ENCODE results near the gene MRPL40.
A peak's percentile ranks its signal among the peaks of the same experiment; 100 is the strongest.

MRPL40 gene

DNA sequence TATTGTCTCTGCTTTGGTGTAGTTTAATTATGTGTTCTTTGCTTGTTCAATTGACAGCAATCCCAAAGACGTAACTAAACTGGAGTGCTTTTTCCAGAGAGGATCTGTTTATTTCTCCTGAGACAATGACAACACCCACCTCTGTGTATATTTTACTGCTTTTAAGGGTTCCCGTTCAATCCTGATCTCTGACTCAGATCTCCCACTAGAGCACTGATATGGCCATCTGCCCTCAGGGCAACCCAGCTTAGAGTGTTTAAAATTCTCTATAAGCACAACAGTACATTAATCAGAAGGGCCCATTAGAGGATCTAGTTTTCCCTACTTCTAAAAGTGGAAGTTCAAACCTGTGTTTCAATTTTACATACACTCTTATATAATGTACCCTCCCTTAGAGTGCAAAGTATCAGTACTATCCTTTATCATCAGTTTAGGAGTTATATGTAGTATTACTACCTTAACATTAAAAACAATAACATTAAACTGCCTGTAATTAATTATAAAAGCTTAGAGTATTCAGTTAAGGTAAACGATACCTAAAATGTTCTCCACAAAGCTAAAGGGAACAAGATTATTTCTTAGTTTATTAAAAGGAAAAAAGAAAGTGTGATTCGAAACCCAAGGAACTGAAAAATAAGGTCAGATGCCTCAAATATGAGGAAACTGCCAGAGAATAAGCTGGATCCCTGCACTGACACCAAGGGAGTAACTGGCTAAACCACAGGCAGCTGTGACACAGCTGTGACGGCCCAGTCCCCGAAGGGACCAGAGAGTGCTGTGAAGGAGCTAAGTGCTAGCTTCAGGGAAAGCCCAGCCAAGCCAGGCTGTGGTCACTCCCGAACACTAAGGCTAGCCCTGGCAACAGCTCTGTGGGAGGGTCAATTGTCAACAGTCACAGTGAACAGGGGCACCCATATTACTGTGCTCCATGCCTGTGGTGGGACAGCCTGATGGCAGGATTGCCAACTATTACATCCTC lies 31.4 kb downstream of the MRPL40 start:
- no peak for DNase-seq (ENCODE audit: low spot score)

DNA sequence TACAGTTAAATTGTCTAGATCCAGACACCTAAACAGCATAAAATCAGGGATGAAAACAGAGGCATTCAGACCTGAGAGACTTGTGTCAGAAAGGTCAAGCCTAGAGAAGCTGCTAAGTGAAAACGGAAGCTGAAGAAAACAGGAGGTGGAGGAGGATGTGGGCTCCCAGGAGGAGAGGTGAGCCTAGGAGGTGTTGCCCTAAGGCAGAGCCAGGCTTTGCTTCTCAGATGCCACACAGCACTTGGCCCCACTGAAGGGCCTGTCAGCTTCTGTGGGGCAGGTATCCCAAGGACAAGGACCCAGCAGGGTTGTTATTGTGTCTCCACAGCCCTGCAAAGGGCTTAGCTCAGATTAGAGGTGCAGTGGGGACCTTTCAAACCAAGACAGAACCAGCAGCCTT lies 32.2 kb downstream of the MRPL40 start:
- DNase-seq (ENCODE audit: low spot score) = no peak

DNA sequence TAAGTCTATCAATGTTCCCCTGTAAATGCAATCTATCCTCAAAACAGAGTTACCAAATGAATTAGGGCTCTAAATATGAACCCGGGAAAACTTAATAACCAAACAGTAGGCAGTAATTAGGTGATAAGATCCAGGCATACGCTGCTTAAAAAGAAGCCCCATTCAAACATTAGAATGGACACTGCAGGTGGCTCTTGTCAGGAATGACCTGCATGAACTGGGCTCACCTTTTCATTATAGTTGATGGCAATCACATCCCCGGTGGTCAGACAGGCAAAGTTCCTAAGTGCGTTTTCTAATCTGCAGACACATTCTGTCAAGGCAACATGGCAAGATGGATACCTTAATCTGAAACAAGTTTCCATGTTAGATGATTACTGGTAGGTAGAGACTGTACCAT lies 32.6 kb downstream of the MRPL40 start:
- DNase-seq (ENCODE audit: low spot score) = no peak

DNA sequence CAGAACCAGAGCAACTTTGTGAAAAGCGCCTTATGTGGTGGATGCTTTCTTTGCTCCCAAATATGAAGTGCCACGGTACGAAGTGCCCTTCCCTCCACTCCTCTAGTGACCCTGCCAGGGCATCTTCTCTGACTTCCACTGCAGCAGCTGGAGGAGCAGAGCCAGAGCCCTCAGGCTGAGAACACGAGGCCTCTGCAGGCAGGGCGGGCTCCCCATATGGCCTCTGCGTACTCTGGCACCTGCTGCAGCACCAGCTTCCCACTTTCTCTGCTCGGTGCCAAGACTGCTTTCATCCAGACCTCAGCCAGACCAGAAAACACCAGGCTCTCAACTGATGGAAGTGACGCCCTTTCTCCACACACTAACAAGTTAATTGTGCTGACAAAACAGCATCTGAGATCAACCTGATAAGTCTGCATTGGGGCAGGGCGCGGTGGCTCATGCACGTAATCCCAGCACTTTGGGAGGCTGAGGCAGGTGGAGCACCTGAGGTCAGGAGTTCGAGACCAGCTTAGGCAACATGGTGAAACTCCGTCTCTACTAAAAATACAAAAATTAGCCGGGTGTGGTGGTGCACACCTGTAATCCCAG lies 33.9 kb downstream of the MRPL40 start:
- DNase-seq (ENCODE audit: low spot score) = no peak

DNA sequence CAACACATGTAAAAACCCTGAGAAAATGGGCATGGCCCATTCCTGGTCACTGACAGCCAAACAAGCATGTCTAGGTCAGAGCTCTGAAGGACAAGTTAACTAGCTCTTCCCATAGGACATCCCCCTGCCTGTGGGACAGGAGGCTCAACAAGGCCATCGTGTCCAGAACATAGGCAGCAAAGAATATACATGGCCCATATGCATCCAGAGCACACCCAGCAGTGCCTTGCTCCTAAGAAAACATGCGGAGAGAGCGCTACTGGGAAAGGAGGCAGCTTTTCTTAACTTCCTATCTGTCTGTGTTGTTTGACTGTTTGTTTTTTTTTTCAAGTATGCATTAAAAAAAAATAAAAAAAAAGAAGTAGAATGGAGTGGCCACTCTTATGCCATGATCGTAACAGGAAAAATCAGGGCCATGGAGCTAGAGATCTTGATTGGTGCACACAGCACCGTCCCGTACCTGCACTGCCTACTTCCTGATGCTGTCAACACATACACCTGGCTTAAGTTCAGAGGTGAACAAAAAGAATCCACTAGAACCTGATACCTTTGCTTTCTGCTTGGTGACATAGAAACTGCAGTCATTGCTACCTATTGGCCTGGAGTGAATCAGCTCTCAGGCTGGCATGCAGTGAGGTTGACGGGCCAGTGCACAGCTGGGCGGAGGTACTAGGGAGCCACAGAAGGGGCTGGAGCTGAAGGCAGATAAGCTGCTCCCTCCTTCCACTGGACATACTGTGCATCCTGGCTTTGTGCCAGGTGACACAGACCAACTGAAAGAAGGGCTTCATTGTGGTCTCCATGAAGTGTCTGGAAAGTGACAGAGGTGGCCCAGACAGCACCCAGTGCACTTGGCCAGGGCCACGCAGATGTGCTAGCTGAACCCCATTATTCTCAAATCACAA lies 34.8 kb downstream of the MRPL40 start:
- DNase-seq (ENCODE audit: low spot score) = no peak

DNA sequence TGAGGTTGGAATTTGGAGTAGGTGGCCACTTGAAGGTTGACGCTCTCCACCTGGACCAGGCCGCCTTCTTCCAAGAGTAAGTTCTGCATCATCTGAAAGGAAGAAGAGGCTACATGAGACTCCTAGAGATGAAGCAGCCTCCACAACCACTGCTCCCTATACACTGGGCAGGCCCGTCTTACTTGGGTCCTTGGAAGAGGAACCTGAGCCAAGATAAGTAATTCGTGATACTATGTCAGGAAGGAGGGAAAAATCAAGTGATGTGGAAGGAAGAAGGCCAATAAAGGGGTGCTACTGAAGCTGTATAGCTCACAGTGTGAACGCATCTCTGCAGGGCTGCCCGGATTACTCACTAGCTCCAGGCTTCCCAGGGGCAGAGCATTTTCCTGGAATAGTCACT lies 35.6 kb downstream of the MRPL40 start:
- DNase-seq (ENCODE audit: low spot score) = no peak

DNA sequence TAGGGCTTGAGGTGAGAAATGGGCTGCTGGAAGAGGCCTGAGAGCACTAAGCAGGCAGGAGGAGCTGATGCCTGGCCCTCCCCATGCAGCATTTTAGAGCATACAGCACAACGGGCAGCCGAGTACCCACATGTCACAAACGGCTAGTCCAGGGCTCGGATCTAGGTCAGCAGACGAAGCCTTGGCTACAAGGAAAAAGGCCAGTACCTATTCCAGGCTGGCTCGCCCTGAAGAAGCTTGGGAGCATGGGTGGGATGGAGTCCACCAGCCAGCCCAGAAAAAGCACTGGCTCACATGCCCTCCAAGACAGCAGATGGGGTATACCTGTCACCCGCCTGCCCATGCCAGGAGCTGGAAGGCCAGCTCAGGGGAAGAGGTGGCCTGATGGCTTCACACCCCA lies 37.1 kb downstream of the MRPL40 start:
- DNase-seq (ENCODE audit: low spot score) = no peak

DNA sequence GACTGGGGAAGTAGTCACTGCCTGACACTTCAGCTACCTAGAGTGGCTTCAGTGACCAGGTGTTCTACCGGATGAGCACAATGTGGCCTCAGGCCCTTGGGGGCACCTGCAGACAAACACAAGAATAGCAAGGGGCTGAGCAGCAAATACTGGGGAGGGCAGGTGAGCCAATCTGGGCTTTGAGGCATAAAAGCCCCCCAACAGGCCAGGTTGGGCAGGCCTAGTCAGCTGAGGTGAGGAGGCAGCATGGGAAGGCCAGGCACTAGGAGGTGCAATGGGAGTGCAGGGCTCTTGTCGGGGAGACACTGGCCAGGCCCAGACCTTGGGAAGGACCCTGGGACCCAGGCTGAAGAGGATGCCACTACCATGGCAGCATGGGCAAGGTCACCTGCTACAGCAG lies 37.7 kb downstream of the MRPL40 start:
- DNase-seq (ENCODE audit: low spot score) = no peak

DNA sequence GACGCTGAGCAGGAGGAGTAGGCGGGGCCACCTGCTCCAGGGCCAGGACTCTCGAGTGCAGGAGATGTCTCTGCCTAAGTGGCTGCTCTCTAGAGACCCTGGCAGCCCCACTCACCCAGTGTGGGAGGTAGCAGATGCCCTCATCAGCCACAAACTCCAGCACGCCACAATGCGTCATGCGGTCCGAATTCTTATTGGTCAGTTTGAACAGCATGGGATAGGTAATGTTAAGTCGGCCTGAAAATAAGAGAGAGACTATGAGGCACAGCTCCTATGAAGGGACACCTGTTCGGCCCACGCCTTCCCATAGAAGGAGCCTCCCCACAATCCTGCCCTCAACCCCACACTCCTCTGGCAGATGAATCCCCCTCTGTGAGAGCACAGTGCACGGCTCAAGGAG lies 39.2 kb downstream of the MRPL40 start:
- DNase-seq (ENCODE audit: low spot score) = no peak

DNA sequence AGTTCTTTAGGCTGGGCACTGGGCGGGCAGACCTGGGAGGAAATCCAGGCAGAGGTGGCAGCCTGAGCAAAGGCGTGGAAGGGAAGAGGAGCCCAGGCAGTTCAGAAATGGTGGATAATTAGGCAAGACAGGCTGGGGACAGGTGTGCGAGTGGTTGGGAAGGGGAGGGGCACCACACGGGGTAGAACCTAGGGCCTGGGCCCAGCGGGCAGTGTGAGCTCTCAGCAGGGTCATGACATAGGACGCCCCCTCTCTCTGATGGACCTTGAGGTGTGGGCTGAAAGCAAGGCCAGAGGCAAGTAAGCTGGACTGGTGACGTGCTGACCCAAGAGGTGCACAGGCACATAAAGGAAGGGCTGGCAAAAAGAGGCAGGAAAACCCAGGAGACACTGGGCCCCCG lies 39.9 kb downstream of the MRPL40 start:
- DNase-seq (ENCODE audit: low spot score) = no peak

DNA sequence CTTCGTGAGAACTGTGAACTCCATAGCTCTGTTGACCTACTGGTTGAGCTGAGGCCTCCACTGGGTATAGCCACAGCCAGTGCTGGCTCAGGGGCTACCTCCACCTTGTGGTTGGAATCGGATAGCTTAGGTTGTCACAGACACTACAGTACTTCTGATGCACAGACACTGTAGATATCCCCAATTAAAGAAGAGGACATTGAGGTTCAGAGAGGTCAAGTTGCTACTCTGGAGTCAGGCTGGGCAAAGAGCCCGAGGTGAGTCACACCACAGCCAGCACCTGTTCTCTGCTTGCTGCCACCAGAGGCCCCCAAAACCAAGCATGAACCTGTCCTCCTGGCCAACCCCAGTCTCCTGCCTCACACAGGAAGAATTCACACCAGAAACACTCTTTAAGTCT lies 41.2 kb downstream of the MRPL40 start:
- peak; percentile 27 for DNase-seq (ENCODE audit: low spot score)

DNA sequence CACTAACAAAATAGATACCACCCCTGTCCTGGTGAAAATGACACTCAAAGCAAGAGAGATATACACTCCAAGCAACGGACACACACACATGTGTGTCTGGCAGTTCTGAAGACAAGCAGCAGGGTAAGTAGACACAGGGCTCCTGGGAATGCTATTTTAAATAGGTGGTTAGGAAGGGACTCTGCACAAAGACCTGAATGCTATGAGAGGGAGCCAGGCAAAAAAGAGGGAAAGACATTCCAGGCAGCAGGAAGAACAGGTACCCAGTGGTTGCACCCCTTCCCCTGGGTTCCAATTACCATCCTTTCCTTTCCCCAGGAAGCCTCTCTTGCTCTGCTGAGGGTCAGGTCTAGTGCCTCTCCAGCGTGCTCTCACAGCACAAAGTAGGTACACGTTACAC lies 43.7 kb downstream of the MRPL40 start:
- DNase-seq (ENCODE audit: low spot score) = no peak

DNA sequence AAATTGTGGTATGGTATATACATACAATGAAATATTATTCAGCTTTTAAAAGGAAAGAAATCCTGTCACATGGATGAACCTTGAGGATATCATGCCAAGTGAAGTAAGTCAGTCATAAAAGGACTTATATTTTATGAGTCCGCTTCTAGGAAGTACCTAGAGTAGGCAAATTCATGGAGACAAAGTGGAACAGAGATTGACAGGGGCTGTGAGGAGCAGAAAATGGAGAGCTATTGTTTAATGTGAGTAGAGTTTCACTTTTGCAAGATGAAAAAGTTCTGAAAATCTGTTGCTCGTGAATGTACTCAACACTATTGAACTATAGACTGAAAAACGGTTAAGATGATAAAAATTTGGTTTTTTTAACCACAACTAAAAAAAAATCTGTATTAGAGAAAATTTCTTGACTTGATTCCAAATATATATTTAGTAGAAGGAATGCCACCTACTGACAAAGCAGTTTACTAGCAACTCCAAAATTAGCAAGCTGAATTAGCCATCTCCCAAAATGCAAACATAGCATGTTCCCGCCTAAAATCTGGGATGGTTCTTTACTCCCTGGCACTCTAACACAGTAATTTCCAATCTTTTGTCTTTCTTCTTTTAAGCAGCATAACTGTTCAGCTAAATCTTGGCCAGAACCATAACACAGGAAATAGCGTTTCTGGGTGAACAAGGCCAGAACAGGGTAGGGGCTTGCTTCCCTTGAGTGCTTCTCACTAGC lies 45.1 kb downstream of the MRPL40 start:
- peak; percentile 63 for DNase-seq (ENCODE audit: low spot score)

DNA sequence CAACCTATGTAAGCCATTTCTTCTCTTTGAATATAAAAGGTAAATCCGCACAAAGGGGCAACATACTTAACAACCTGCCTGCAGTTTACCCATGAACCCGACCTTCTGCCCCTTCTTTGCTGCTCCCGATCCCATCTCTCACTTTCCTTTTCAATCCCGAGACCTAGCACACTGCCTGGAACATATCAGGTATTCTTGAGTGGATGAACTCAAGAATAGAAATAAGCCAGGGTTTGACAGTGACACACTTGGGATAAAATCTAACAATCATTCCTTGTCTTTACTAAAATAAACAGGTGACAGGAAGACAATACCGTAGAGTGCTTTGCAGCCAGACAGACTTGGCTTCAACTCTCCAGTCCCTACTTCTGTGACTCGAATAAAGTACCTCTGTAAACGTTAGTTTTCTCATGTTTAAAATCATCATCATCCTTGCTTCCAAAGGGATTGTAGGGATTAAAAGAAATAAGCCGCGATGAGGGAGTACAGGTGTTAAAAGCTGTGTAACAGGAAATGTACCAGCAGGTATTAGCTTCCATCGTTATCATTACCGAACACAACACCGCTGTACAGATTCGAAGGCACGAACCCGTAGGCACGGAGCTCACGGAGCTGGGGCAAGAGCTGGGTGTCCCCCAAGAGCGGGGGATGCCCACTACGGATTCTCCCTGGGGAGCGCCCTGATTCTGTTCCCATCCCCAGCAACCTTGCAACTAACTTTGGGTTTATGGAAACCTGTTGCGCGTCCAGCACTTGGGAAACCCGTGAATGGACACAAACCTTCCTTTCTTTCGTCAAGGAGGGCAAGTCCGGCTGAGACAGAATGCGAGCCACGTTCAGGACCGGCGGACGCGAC lies 45.9 kb downstream of the MRPL40 start:
- DNase-seq (ENCODE audit: low spot score) = peak; percentile 57

DNA sequence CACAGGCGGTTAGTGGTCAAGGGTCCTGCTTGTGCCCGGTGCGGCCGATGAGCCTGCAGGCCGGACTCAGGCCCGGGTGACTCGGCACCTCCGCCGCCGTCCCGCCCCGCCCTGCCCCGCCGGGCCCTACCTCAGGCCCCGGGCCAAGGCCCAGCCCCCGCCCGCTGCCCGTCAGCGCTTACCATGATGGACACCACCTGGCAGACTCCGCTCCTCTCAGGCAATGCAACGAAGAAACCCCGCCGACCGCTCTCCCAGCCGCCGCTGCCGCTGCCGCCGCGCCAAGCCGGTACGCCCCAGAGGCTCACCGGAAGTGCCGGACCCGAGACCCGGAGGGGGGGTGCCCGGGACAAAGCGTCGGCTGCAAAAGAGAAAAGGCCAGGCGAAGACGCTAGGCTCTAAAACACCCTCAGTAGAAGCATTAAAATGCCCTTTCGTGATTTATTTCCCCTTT lies 46.6 kb downstream of the MRPL40 start, which contains the start of gene UFD1:
Gene UFD1, minus strand, starts transcription at position 293 of the 454 bp plus-strand sequence. Its CDS starts 108 bp downstream, at position 185.
- DNase-seq (ENCODE audit: low spot score) = peak; percentile 83

DNA sequence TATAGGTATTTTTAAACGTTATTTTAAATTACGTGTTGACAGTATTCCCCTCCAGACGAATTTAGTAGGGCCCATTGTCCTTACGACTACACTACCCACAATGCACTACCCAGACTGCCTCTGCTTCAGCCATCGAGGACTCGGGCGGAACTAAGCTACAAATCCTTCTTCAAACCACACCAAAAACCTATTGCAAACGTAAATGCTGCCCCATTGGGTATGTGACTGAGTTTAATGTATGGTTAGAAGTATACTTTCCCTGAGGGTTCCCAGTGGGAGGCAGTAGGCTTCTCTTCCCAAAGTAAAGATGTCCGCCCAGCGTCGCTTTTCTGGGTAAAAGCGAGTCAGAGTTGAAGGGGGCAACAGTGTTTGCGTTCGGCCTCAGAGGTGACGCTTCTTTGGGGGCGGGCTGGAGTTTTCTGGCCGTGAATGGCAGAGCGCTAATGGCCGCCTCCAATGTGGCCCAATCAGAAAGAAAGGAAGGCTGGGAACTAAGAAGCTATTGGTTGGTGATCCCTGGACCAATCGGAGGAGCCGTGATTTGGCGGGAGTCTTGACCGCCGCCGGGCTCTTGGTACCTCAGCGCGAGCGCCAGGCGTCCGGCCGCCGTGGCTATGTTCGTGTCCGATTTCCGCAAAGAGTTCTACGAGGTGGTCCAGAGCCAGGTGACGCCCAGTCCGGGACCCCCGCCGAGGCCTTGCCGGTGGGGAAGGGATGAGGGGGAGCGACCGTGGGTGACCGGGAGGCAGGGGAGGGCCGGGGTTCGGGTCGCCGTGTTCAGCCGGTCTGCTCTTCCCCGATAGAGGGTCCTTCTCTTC lies 47.2 kb downstream of the MRPL40 start, which contains the start of gene CDC45:
Gene CDC45, plus strand, starts transcription at position 566 of the 818 bp plus-strand sequence. Its CDS starts 49 bp downstream, at position 615.
- peak; percentile 98 for DNase-seq (ENCODE audit: low spot score)

DNA sequence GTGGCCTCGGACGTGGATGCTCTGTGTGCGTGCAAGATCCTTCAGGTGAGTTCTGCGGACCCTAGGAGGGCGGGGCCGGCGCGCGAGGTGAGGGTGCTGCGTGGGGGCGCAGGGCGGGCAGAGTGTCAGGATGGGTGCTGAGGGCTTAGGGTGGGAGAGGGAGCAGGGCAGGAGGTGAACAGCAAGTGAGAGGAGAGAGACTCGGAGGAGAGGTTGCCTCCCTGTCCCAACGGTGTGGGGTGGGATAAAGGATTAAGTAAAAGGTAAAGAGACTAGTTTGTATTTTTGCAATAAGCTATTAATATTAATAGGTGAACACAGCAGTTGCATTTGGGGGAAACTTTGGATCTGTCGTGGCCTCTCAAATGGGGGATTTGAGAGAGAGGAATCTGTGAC lies 47.8 kb downstream of the MRPL40 start:
- peak; percentile 38 for DNase-seq (ENCODE audit: low spot score)

DNA sequence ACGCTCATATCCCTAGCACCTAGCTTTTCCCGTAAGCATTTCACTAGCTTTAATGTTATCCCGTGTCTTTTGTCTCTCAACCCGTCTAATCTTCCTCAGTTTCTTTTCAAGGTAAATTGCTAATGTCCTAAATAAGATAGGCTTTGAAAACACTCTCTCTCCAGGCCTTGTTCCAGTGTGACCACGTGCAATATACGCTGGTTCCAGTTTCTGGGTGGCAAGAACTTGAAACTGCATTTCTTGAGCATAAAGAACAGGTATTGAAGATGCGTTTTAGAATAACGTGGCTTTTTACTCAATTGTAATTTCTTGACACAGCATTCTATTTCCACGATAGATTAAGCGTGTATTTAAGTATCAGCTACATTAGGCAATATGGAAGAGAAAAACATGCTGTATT lies 48.4 kb downstream of the MRPL40 start:
- DNase-seq (ENCODE audit: low spot score) = no peak

DNA sequence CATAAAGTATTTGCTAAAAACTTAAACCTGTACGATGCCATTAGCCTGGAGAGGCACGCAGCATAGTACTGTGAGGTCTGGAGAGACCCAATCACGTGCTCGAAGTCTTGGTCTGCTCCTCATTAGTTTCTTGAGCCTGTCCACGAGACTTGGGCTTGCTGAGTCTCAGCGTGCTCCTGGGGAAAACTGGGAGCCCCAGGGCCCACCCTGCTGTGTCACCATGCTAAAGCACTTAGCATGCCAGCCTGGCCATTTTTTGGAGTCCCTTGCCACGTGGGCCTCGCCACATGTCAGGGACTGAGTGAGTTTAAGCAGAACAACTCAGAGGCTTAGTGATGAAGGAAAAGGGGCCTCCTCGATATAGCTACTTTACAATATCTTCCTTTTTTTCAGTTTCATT lies 50.0 kb downstream of the MRPL40 start:
- DNase-seq (ENCODE audit: low spot score) = no peak

Measured in NAMALWA (cell line).